ENCODE measurements around the gene FGF1.

The FGF1 gene

DNA sequence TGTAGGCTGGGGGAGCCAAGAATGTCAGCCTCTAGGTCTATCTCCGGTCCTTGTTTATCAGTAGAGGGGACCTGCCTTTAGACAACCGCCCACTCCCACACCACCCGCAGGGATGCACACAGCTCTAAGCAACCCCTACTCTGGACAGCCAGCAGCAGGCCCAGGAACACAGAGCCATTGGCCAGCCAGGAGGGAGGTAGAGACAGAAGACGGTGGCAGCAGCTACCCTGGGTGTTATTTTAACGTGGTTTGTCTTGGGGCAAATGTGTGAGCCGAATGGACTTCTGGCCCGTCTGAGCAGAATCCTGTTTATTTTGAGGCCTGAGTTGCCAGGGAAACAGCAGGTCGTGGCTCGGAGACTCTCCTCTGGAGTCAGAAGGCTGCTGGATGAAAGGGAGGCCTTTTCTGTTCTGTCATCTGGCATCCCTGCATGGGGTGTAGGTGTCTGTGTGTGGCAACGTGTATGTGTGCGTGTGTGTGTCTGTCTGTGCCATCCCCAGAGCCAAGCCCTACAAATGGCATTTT is 382 bp upstream of the FGF1 start:
- DNase-seq (ENCODE audit: insufficient read length, low spot score) (no peak), FAIRE-seq (no peak)
- TF ChIP-seq POLR2AphosphoS5 (IDR thresholded peaks at IDR 0.05; ENCODE audit: low read depth, low read length) = no peak
- TF ChIP-seq PAX5 (IDR thresholded peaks at IDR 0.05; ENCODE audit: insufficient read depth, low read length, severe bottlenecking) = no peak
- no peak for TF ChIP-seq TAF1 (IDR thresholded peaks at IDR 0.05; ENCODE audit: low read depth, low read length)
- no peak for TF ChIP-seq POU2F2 (IDR thresholded peaks at IDR 0.05; ENCODE audit: low read depth, low read length)
- TF ChIP-seq POLR2A (IDR thresholded peaks at IDR 0.05; ENCODE audit: low read depth, low read length) = no peak
- no peak for TF ChIP-seq SPI1 (IDR thresholded peaks at IDR 0.05; ENCODE audit: low read depth, low read length)

- DNase-seq (ENCODE audit: insufficient read length, low spot score) = no peak
- no peak for TF ChIP-seq PAX5 (IDR thresholded peaks at IDR 0.05; ENCODE audit: insufficient read depth, low read length, severe bottlenecking)
- TF ChIP-seq TAF1 (IDR thresholded peaks at IDR 0.05; ENCODE audit: low read depth, low read length) = no peak
- no peak for TF ChIP-seq POLR2AphosphoS5 (IDR thresholded peaks at IDR 0.05; ENCODE audit: low read depth, low read length)
- no peak for TF ChIP-seq SPI1 (IDR thresholded peaks at IDR 0.05; ENCODE audit: low read depth, low read length)
- no peak for TF ChIP-seq POU2F2 (IDR thresholded peaks at IDR 0.05; ENCODE audit: low read depth, low read length)
- TF ChIP-seq POLR2A (IDR thresholded peaks at IDR 0.05; ENCODE audit: low read depth, low read length) = no peak
- no peak for FAIRE-seq
Measured at GRCh38 chr5:142684508-142685041, 1.3 kb downstream of the FGF1 start.

DNA sequence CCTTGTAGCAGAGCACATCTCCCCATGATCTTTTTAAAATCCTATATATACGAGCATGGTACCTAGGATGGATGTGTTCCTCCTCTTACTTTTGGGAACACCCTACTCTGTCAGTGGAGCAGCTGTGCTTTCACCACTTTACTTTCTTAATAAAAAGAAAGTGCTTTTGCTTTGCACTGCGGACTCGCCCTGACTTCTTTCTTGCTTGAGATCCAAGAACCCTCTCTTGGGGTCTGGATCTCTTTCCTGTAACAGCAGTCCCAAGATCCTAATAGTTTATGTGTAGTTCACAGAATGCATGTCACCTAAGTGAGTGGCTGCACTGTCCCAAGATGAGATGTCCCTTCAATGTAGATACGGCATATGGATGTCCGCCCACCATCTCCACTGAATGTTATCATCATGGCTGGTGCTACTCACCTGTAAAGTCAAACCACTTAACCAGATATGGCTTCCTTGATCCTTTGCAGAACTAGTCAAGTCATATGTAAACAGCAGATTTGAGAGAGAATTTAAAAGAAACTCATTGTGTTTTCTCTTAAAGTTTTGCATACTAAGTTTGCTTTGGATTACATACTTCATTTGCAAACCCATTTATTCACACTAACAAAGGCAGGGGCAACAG is 1.9 kb downstream of the FGF1 start:
- TF ChIP-seq POU2F2 (IDR thresholded peaks at IDR 0.05; ENCODE audit: low read depth, low read length) = no peak
- no peak for TF ChIP-seq TAF1 (IDR thresholded peaks at IDR 0.05; ENCODE audit: low read depth, low read length)
- no peak for TF ChIP-seq POLR2AphosphoS5 (IDR thresholded peaks at IDR 0.05; ENCODE audit: low read depth, low read length)
- no peak for TF ChIP-seq PAX5 (IDR thresholded peaks at IDR 0.05; ENCODE audit: insufficient read depth, low read length, severe bottlenecking)
- no peak for TF ChIP-seq SPI1 (IDR thresholded peaks at IDR 0.05; ENCODE audit: low read depth, low read length)
- no peak for TF ChIP-seq POLR2A (IDR thresholded peaks at IDR 0.05; ENCODE audit: low read depth, low read length)
- DNase-seq (ENCODE audit: insufficient read length, low spot score) (no peak), FAIRE-seq (no peak)

DNA sequence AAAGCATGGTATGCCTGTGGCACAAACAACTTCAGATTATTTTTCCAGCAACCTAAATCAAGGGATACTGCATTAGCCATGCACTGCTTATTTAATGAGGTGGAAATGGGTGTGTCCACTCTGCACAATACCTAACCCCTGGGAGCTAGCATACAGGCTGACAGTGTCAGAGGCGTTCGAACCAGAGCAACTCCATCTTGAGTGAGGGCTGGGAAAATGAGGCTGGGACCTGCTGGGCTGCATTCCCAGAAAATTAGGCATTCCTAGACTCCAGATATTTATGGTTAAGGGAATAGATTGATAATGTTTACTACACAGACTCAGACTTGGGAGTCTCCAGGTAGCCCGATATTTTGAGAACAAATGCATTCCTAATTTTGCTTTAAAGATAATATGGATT is 2.8 kb downstream of the FGF1 start:
- FAIRE-seq = no peak
- TF ChIP-seq POLR2A (IDR thresholded peaks at IDR 0.05; ENCODE audit: low read depth, low read length) (no peak), TAF1 (IDR thresholded peaks at IDR 0.05; ENCODE audit: low read depth, low read length) (no peak), POLR2AphosphoS5 (IDR thresholded peaks at IDR 0.05; ENCODE audit: low read depth, low read length) (no peak), POU2F2 (IDR thresholded peaks at IDR 0.05; ENCODE audit: low read depth, low read length) (no peak), PAX5 (IDR thresholded peaks at IDR 0.05; ENCODE audit: insufficient read depth, low read length, severe bottlenecking) (no peak), SPI1 (IDR thresholded peaks at IDR 0.05; ENCODE audit: low read depth, low read length) (no peak)
- DNase-seq (ENCODE audit: insufficient read length, low spot score) = no peak

DNA sequence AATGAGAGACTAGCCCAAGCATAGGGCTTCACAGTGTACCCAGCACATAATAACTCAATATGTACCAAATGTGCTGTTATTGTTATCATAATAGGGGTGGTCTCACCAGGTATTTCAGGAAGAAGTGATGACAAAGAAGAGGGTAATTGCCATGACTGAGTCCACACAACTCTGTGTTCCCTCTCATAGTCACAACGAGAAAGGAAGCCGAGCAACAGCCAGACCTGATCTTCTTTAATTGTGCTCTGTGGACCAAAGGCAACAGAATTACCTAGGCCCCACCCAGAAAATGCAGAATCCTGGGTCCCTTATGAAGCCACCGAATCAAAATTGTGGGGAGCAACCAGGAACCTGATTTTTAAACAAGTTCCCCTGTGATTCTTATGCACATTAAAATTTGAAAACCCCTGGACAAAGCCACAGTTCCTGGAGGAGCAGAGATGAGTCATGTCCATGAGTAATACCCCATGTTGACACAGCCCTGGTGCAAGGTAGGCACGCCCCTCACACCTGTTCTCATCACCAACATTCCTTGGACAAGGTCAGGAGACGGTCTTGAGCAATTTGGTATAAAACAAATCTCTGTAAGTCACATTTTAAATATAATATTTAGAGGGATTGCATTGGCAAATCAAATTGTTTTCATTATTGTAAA is 5.2 kb downstream of the FGF1 start:
- DNase-seq (ENCODE audit: insufficient read length, low spot score) = no peak

GRCh38 chr5:142679744-142680143 is 6.1 kb downstream of the FGF1 start:
- TF ChIP-seq POU2F2 (IDR thresholded peaks at IDR 0.05; ENCODE audit: low read depth, low read length) (no peak), PAX5 (IDR thresholded peaks at IDR 0.05; ENCODE audit: insufficient read depth, low read length, severe bottlenecking) (no peak), TAF1 (IDR thresholded peaks at IDR 0.05; ENCODE audit: low read depth, low read length) (no peak), POLR2AphosphoS5 (IDR thresholded peaks at IDR 0.05; ENCODE audit: low read depth, low read length) (no peak), POLR2A (IDR thresholded peaks at IDR 0.05; ENCODE audit: low read depth, low read length) (no peak)
- DNase-seq (ENCODE audit: insufficient read length, low spot score) (no peak), FAIRE-seq (no peak)

More for the DNA sequence above, 5.2 kb downstream of the FGF1 start:
- FAIRE-seq = no peak
- TF ChIP-seq POLR2AphosphoS5 (IDR thresholded peaks at IDR 0.05; ENCODE audit: low read depth, low read length) = no peak
- no peak for TF ChIP-seq POLR2A (IDR thresholded peaks at IDR 0.05; ENCODE audit: low read depth, low read length)
- no peak for TF ChIP-seq PAX5 (IDR thresholded peaks at IDR 0.05; ENCODE audit: insufficient read depth, low read length, severe bottlenecking)
- no peak for TF ChIP-seq POU2F2 (IDR thresholded peaks at IDR 0.05; ENCODE audit: low read depth, low read length)
- no peak for TF ChIP-seq SPI1 (IDR thresholded peaks at IDR 0.05; ENCODE audit: low read depth, low read length)
- no peak for TF ChIP-seq TAF1 (IDR thresholded peaks at IDR 0.05; ENCODE audit: low read depth, low read length)

DNA sequence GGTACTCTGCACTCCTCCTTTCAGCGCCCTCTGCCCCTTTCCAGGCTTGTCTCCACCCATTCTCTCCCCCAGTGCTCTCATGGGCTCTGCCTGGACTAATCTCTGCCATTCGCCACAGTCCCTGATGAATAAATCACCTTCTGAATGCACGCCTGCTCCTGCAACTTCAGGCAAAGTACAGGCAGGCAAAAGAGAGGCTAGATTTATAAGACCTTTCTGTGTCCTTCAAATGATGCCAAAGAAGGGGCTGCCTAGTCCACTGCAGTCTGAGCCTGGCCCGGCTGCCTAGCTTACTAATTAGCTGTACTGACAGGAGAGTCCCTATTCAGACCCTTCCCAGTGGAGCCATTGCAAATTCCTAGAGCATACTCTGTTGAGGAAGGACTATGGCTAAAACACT is 7.4 kb downstream of the FGF1 start:
- FAIRE-seq (no peak), DNase-seq (ENCODE audit: insufficient read length, low spot score) (no peak)
- no peak for TF ChIP-seq TAF1 (IDR thresholded peaks at IDR 0.05; ENCODE audit: low read depth, low read length)
- no peak for TF ChIP-seq POLR2AphosphoS5 (IDR thresholded peaks at IDR 0.05; ENCODE audit: low read depth, low read length)
- no peak for TF ChIP-seq PAX5 (IDR thresholded peaks at IDR 0.05; ENCODE audit: insufficient read depth, low read length, severe bottlenecking)
- TF ChIP-seq SPI1 (IDR thresholded peaks at IDR 0.05; ENCODE audit: low read depth, low read length) = no peak
- TF ChIP-seq POU2F2 (IDR thresholded peaks at IDR 0.05; ENCODE audit: low read depth, low read length) = no peak
- no peak for TF ChIP-seq POLR2A (IDR thresholded peaks at IDR 0.05; ENCODE audit: low read depth, low read length)

GRCh38 chr5:142677198-142677597 is 8.7 kb downstream of the FGF1 start:
- TF ChIP-seq POLR2A (IDR thresholded peaks at IDR 0.05; ENCODE audit: low read depth, low read length) = no peak
- no peak for TF ChIP-seq SPI1 (IDR thresholded peaks at IDR 0.05; ENCODE audit: low read depth, low read length)
- TF ChIP-seq TAF1 (IDR thresholded peaks at IDR 0.05; ENCODE audit: low read depth, low read length) = no peak
- no peak for TF ChIP-seq POU2F2 (IDR thresholded peaks at IDR 0.05; ENCODE audit: low read depth, low read length)
- no peak for FAIRE-seq
- no peak for DNase-seq (ENCODE audit: insufficient read length, low spot score)

- TF ChIP-seq PAX5 (IDR thresholded peaks at IDR 0.05; ENCODE audit: insufficient read depth, low read length, severe bottlenecking) = no peak
- TF ChIP-seq SPI1 (IDR thresholded peaks at IDR 0.05; ENCODE audit: low read depth, low read length) = no peak
- no peak for TF ChIP-seq POLR2AphosphoS5 (IDR thresholded peaks at IDR 0.05; ENCODE audit: low read depth, low read length)
- DNase-seq (ENCODE audit: insufficient read length, low spot score) (no peak), FAIRE-seq (no peak)
Measured at GRCh38 chr5:142676318-142676717, 9.6 kb downstream of the FGF1 start.

Measured in GM12891 (cell line).